WTC11 (cell line): ENCODE measurements around the gene KCNH8. TPM values are rescaled to one million over a fixed set of nuclear protein-coding genes. Genes with fewer than 3 reads are reported as not detected.

Experiments used
- ATAC-seq: fragments of 200-7000 bp; cut with Tn5 transposase; 2 replicates; pipeline ENCODE4 v1.10.0; 2021; ENCODE audit warnings: mild to moderate bottlenecking, moderate library complexity
- CTCF ChIA-PET: fragments of 300-600 bp; sonication (Branson Sonifier 250); formaldehyde crosslinking; loops from one replicate; lab custom pipeline; 2021; ENCODE audit warnings: antibody characterized with exemption; lab: Charles Lee
- POLR2A ChIA-PET: fragments of 350-600 bp; sonication (Branson Sonifier 250); formaldehyde crosslinking; loops from one replicate; lab custom pipeline; 2021; ENCODE audit warnings: antibody characterized with exemption; lab: Charles Lee
- DNase-seq: peaks from one replicate; pipeline ENCODE4 v3.0.0; 2021; ENCODE audit warnings: low spot score
- H3K27ac Mint-ChIP-seq: 2 replicates; pipeline ENCODE4 v1.8.0; 2021; ENCODE audit warnings: mixed read lengths
- H3K27me3 Mint-ChIP-seq: 2 replicates; pipeline ENCODE4 v1.8.0; 2021; ENCODE audit warnings: low read depth, mild to moderate bottlenecking, moderate library complexity, mixed read lengths
- H3K36me3 Mint-ChIP-seq: 2 replicates; pipeline ENCODE4 v1.8.0; 2021; ENCODE audit warnings: mixed read lengths
- H3K4me1 Mint-ChIP-seq: 2 replicates; pipeline ENCODE4 v1.8.0; 2022; ENCODE audit warnings: mixed read lengths
- H3K4me3 Mint-ChIP-seq: 2 replicates; pipeline ENCODE4 v1.8.0; 2021; ENCODE audit warnings: mild to moderate bottlenecking, moderate library complexity, mixed read lengths
- H3K9me3 Mint-ChIP-seq: 2 replicates; pipeline ENCODE4 v1.8.0; 2021; ENCODE audit warnings: mixed read lengths
- ATF1 ChIP-seq: sonication (generic); formaldehyde crosslinking; IDR thresholded peaks from 2 replicates; pipeline ENCODE4 v1.8.1; 2023; ENCODE audit warnings: mild to moderate bottlenecking, moderate library complexity, missing genetic modification reagents
- CBFB ChIP-seq: sonication (generic); formaldehyde crosslinking; IDR thresholded peaks from 2 replicates; pipeline ENCODE4 v1.8.1; 2022; ENCODE audit warnings: mild to moderate bottlenecking, low read depth, missing genetic modification reagents
- CREB1 ChIP-seq: sonication (generic); formaldehyde crosslinking; IDR thresholded peaks from 2 replicates; pipeline ENCODE4 v1.8.0; 2023; ENCODE audit warnings: mild to moderate bottlenecking, missing genetic modification reagents
- GRHL2 ChIP-seq: fragments of 250-450 bp; sonication (Bioruptor Pico); IDR thresholded peaks from 2 replicates; pipeline ENCODE4 v1.8.0; 2022; ENCODE audit warnings: mild to moderate bottlenecking, moderate library complexity; ENCODE audit not compliant: insufficient replicate concordance, severe bottlenecking
- HMGA2 ChIP-seq: fragments of 250-450 bp; sonication (Bioruptor Pico); IDR thresholded peaks from 2 replicates; pipeline ENCODE4 v1.4.0; 2021; ENCODE audit warnings: mild to moderate bottlenecking, moderate library complexity
- KAT7 ChIP-seq: sonication (generic); formaldehyde crosslinking; IDR thresholded peaks from 2 replicates; pipeline ENCODE4 v1.8.1; 2023; ENCODE audit warnings: missing genetic modification reagents, mild to moderate bottlenecking, borderline replicate concordance
- NFYB ChIP-seq: sonication (generic); formaldehyde crosslinking; conservative IDR thresholded peaks from 2 replicates; pipeline ENCODE4 v1.8.0; 2022; ENCODE audit warnings: low read depth, missing genetic modification reagents
- NR3C1 ChIP-seq: sonication (generic); formaldehyde crosslinking; conservative IDR thresholded peaks from 2 replicates; pipeline ENCODE4 v1.8.1; 2023; ENCODE audit warnings: low read depth, mild to moderate bottlenecking, missing genetic modification reagents
- SMAD3 ChIP-seq: sonication (generic); formaldehyde crosslinking; IDR thresholded peaks from 2 replicates; pipeline ENCODE4 v1.8.0; 2022; ENCODE audit warnings: missing genetic modification reagents, mild to moderate bottlenecking, borderline replicate concordance
- SMAD4 ChIP-seq: sonication (generic); formaldehyde crosslinking; IDR thresholded peaks from 2 replicates; pipeline ENCODE4 v1.8.0; 2022; ENCODE audit warnings: mild to moderate bottlenecking, missing genetic modification reagents
- TCF7 ChIP-seq: sonication (generic); formaldehyde crosslinking; IDR thresholded peaks from 2 replicates; pipeline ENCODE4 v1.8.0; 2022; ENCODE audit warnings: mild to moderate bottlenecking, low read depth, missing genetic modification reagents, moderate library complexity
- TP53 ChIP-seq: sonication (generic); formaldehyde crosslinking; IDR thresholded peaks from 2 replicates; pipeline ENCODE4 v1.8.1; 2023; ENCODE audit warnings: mild to moderate bottlenecking, missing genetic modification reagents
- ZNF263 ChIP-seq: sonication (generic); formaldehyde crosslinking; IDR thresholded peaks from 2 replicates; pipeline ENCODE4 v1.8.1; 2022; ENCODE audit warnings: low read depth, mild to moderate bottlenecking, moderate library complexity, missing genetic modification reagents
- ZNF416 ChIP-seq: fragments of 250-450 bp; sonication (Bioruptor Pico); IDR thresholded peaks from 2 replicates; pipeline ENCODE4 v1.9.0; 2021; ENCODE audit warnings: mild to moderate bottlenecking, inconsistent platforms
- ZNF423 ChIP-seq: fragments of 250-450 bp; sonication (Bioruptor Pico); IDR thresholded peaks from 2 replicates; pipeline ENCODE4 v2.1.2; 2022; ENCODE audit warnings: mild to moderate bottlenecking, moderate library complexity
- total RNA-seq: library from RNA; stranded (reverse); gene quantifications from 3 replicates; pipeline ENCODE4 v1.2.3, GENCODE V29; 2021
- TF ChIP-seq, protein P1 (sequence below): fragments of 250-450 bp; sonication (Bioruptor Pico); IDR thresholded peaks from 2 replicates; pipeline ENCODE4 v1.9.0; 2021; ENCODE audit warnings: moderate library complexity, mild to moderate bottlenecking, inconsistent platforms, borderline replicate concordance
- TF ChIP-seq, protein P2 (sequence below): sonication (generic); formaldehyde crosslinking; IDR thresholded peaks from 2 replicates; pipeline ENCODE4 v1.8.0; 2022; ENCODE audit warnings: mild to moderate bottlenecking, missing genetic modification reagents
- TF ChIP-seq, protein P3 (sequence below): fragments of 250-450 bp; sonication (Bioruptor Pico); IDR thresholded peaks from 2 replicates; pipeline ENCODE4 v1.9.0; 2021; ENCODE audit warnings: mild to moderate bottlenecking, borderline replicate concordance
- TF ChIP-seq, protein P4 (sequence below): fragments of 250-450 bp; sonication (Bioruptor Pico); IDR thresholded peaks from 2 replicates; pipeline ENCODE4 v1.8.0; 2021; ENCODE audit warnings: mild to moderate bottlenecking
- TF ChIP-seq, protein P5 (sequence below): sonication (generic); formaldehyde crosslinking; IDR thresholded peaks from 2 replicates; pipeline ENCODE4 v1.8.0; 2023; ENCODE audit warnings: missing genetic modification reagents, mild to moderate bottlenecking, borderline replicate concordance
- TF ChIP-seq, protein P6 (sequence below): sonication (generic); formaldehyde crosslinking; IDR thresholded peaks from 2 replicates; pipeline ENCODE4 v1.8.1; 2023; ENCODE audit warnings: mild to moderate bottlenecking, missing genetic modification reagents

Gene KCNH8
- total RNA-seq, 1 experiment from 2014 or later: 2.8 TPM

DNA sequence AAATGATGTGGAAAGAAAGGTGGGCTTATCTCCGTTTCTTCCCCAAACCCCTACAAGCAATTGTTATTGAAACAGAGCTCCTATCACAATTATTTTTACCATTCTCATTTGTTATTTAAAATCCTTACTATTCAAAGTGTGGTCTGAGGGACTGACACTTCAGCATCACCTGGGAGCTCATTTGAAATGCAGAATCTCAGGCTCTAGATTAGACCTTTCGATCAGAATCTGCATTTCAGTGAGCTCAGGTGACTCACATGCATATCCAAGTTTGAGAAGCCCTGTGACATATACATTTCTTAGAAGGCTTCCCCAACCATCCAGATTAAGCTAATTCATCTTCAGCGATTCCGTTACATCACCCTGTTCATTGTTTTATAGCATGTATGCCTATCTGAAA lies 145.0 kb downstream of the KCNH8 start (continued):
- no peak for TF ChIP-seq HMGA2 (CRISPR knock-in tag)
- no peak for TF ChIP-seq NFYB (CRISPR knock-in tag)
- no peak for TF ChIP-seq ATF1 (CRISPR knock-in tag)
- TF ChIP-seq ZNF416 (CRISPR knock-in tag): no peak
- no peak for TF ChIP-seq SMAD3 (CRISPR knock-in tag)
- no peak for TF ChIP-seq GRHL2 (CRISPR knock-in tag)
- TF ChIP-seq CBFB (CRISPR knock-in tag): no peak
- no peak for TF ChIP-seq SMAD4 (CRISPR knock-in tag)
- no peak for TF ChIP-seq TCF7

DNA sequence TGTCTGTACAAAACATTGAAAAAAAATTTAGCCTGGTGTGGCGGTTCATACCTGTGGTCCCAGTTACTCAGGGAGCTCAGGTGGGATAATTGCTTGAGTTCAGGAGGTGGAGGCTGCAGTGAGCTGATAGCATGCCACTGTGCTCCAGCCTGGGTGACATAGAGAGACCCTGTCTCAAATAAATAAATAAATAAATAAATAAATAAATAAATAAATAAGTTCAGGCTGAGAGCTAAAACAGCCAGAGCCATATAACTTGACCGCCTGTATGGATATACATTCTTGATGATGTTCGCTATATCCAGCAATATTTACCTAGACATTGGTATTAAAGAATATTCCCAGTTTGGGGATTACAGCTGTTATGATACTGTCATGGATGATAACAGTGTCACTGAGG lies 146.9 kb downstream of the KCNH8 start:
- TF ChIP-seq ZNF416 (CRISPR knock-in tag): no peak
- no peak for TF ChIP-seq CBFB (CRISPR knock-in tag)
- no peak for TF ChIP-seq ZNF263
- no peak for TF ChIP-seq TP53 (CRISPR knock-in tag)
- TF ChIP-seq, protein P1, sequence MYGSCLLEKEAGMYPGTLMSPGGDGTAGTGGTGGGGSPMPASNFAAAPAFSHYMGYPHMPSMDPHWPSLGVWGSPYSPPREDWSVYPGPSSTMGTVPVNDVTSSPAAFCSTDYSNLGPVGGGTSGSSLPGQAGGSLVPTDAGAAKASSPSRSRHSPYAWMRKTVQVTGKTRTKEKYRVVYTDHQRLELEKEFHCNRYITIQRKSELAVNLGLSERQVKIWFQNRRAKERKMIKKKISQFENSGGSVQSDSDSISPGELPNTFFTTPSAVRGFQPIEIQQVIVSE (CRISPR knock-in tag): no peak
- Mint-ChIP-seq H3K36me3 (no peaks in the 10 kb centered on the region), H3K27ac (no peak overlapping the region), H3K9me3 (no peaks in the 10 kb centered on the region), H3K4me1 (peaks cover 24% of the 10 kb centered on the region), H3K27me3 (no peaks in the 10 kb centered on the region), H3K4me3 (no peak overlapping the region)
- ATAC-seq: no peak
- DNase-seq: no peak
- ChIA-PET POLR2A (interaction anchor here (1.3 kb wide), 1 partner anchor 148 kb away, joined by 4 read pairs; no protein-coding TSS in a partner anchor), CTCF (no interaction called here)

DNA sequence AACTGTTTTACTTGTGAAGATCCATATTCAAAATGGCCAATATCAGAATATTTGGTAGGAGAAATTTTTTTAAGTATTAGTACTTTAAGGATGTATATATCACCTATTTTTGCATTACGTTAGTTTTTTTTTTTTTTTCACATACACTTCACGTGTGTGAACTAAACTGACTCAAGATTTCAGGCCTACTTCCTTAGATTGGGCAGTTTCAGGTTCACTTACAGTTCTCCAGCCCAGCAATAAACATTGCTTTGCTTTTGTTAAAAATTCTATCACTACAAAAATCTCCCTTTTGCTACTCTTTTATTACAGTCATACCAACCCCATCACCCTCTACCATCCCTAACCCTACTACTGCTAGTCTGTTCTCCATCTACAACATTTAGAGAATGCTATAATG lies 183.6 kb downstream of the KCNH8 start:
- Mint-ChIP-seq H3K27ac (no peak overlapping the region), H3K27me3 (no peaks in the 10 kb centered on the region), H3K4me1 (peaks cover 8% of the 10 kb centered on the region), H3K36me3 (no peaks in the 10 kb centered on the region), H3K4me3 (no peak overlapping the region), H3K9me3 (no peaks in the 10 kb centered on the region)
- ATAC-seq (no peak), DNase-seq (no peak)
- ChIA-PET POLR2A (no interaction called here), CTCF (no interaction called here)
- no peak for TF ChIP-seq ZNF423 (CRISPR knock-in tag)
- TF ChIP-seq, protein P2, sequence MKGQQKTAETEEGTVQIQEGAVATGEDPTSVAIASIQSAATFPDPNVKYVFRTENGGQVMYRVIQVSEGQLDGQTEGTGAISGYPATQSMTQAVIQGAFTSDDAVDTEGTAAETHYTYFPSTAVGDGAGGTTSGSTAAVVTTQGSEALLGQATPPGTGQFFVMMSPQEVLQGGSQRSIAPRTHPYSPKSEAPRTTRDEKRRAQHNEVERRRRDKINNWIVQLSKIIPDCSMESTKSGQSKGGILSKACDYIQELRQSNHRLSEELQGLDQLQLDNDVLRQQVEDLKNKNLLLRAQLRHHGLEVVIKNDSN (CRISPR knock-in tag): no peak
- no peak for TF ChIP-seq KAT7
- TF ChIP-seq ZNF263: no peak
- TF ChIP-seq, protein P3, sequence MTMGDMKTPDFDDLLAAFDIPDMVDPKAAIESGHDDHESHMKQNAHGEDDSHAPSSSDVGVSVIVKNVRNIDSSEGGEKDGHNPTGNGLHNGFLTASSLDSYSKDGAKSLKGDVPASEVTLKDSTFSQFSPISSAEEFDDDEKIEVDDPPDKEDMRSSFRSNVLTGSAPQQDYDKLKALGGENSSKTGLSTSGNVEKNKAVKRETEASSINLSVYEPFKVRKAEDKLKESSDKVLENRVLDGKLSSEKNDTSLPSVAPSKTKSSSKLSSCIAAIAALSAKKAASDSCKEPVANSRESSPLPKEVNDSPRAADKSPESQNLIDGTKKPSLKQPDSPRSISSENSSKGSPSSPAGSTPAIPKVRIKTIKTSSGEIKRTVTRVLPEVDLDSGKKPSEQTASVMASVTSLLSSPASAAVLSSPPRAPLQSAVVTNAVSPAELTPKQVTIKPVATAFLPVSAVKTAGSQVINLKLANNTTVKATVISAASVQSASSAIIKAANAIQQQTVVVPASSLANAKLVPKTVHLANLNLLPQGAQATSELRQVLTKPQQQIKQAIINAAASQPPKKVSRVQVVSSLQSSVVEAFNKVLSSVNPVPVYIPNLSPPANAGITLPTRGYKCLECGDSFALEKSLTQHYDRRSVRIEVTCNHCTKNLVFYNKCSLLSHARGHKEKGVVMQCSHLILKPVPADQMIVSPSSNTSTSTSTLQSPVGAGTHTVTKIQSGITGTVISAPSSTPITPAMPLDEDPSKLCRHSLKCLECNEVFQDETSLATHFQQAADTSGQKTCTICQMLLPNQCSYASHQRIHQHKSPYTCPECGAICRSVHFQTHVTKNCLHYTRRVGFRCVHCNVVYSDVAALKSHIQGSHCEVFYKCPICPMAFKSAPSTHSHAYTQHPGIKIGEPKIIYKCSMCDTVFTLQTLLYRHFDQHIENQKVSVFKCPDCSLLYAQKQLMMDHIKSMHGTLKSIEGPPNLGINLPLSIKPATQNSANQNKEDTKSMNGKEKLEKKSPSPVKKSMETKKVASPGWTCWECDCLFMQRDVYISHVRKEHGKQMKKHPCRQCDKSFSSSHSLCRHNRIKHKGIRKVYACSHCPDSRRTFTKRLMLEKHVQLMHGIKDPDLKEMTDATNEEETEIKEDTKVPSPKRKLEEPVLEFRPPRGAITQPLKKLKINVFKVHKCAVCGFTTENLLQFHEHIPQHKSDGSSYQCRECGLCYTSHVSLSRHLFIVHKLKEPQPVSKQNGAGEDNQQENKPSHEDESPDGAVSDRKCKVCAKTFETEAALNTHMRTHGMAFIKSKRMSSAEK (CRISPR knock-in tag): no peak
- TF ChIP-seq, protein P4, sequence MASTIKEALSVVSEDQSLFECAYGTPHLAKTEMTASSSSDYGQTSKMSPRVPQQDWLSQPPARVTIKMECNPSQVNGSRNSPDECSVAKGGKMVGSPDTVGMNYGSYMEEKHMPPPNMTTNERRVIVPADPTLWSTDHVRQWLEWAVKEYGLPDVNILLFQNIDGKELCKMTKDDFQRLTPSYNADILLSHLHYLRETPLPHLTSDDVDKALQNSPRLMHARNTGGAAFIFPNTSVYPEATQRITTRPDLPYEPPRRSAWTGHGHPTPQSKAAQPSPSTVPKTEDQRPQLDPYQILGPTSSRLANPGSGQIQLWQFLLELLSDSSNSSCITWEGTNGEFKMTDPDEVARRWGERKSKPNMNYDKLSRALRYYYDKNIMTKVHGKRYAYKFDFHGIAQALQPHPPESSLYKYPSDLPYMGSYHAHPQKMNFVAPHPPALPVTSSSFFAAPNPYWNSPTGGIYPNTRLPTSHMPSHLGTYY (CRISPR knock-in tag): no peak
- TF ChIP-seq, protein P5, sequence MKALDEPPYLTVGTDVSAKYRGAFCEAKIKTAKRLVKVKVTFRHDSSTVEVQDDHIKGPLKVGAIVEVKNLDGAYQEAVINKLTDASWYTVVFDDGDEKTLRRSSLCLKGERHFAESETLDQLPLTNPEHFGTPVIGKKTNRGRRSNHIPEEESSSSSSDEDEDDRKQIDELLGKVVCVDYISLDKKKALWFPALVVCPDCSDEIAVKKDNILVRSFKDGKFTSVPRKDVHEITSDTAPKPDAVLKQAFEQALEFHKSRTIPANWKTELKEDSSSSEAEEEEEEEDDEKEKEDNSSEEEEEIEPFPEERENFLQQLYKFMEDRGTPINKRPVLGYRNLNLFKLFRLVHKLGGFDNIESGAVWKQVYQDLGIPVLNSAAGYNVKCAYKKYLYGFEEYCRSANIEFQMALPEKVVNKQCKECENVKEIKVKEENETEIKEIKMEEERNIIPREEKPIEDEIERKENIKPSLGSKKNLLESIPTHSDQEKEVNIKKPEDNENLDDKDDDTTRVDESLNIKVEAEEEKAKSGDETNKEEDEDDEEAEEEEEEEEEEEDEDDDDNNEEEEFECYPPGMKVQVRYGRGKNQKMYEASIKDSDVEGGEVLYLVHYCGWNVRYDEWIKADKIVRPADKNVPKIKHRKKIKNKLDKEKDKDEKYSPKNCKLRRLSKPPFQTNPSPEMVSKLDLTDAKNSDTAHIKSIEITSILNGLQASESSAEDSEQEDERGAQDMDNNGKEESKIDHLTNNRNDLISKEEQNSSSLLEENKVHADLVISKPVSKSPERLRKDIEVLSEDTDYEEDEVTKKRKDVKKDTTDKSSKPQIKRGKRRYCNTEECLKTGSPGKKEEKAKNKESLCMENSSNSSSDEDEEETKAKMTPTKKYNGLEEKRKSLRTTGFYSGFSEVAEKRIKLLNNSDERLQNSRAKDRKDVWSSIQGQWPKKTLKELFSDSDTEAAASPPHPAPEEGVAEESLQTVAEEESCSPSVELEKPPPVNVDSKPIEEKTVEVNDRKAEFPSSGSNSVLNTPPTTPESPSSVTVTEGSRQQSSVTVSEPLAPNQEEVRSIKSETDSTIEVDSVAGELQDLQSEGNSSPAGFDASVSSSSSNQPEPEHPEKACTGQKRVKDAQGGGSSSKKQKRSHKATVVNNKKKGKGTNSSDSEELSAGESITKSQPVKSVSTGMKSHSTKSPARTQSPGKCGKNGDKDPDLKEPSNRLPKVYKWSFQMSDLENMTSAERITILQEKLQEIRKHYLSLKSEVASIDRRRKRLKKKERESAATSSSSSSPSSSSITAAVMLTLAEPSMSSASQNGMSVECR (CRISPR knock-in tag): no peak
- TF ChIP-seq, protein P6, sequence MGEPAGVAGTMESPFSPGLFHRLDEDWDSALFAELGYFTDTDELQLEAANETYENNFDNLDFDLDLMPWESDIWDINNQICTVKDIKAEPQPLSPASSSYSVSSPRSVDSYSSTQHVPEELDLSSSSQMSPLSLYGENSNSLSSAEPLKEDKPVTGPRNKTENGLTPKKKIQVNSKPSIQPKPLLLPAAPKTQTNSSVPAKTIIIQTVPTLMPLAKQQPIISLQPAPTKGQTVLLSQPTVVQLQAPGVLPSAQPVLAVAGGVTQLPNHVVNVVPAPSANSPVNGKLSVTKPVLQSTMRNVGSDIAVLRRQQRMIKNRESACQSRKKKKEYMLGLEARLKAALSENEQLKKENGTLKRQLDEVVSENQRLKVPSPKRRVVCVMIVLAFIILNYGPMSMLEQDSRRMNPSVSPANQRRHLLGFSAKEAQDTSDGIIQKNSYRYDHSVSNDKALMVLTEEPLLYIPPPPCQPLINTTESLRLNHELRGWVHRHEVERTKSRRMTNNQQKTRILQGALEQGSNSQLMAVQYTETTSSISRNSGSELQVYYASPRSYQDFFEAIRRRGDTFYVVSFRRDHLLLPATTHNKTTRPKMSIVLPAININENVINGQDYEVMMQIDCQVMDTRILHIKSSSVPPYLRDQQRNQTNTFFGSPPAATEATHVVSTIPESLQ (CRISPR knock-in tag): no peak
- no peak for TF ChIP-seq NR3C1
- TF ChIP-seq CREB1 (CRISPR knock-in tag): no peak
